CD14-positive monocyte (primary cell): ENCODE data around the gene KRTAP10-1. TPM values are rescaled to one million over a fixed set of nuclear protein-coding genes. Genes with fewer than 3 reads are reported as not detected.

Experiments used
- DNase-seq, 3 donors: peaks; one replicate each; pipeline ENCODE4 v3.0.0-alpha.2; 2011 to 2022
- H2AFZ ChIP-seq: 2 replicates; pipeline ENCODE4 v1.6.0; 2012; ENCODE audit warnings: mild to moderate bottlenecking, low read depth, low read length, inconsistent platforms; ENCODE audit not compliant: insufficient read depth, poor library complexity, severe bottlenecking
- H3K27ac ChIP-seq, 2 donors: 1 replicate in 1 of 2; 2 replicates in 1 of 2; pipeline ENCODE4 v1.5.1; 2012 to 2013; ENCODE audit warnings: low read length in 2 of 2, control low read depth in 1 of 2, inconsistent platforms in 1 of 2, low read depth in 1 of 2, mild to moderate bottlenecking in 1 of 2
- H3K27me3 ChIP-seq, 2 donors: one replicate each; pipeline versions ENCODE4 v1.6.0 to v1.6.1; 2011 to 2013; ENCODE audit warnings: low read length in 2 of 2; ENCODE audit not compliant: control insufficient read depth in 2 of 2, insufficient read depth in 2 of 2
- H3K36me3 ChIP-seq, 2 donors: replicated peaks in 1 of 2; 1 replicate in 1 of 2; 2 replicates in 1 of 2; pipeline versions ENCODE4 v1.5.1 to v1.6.1; 2012 to 2013; ENCODE audit warnings: low read length in 2 of 2, control low read depth in 1 of 2, inconsistent platforms in 1 of 2, mild to moderate bottlenecking in 1 of 2; ENCODE audit not compliant: insufficient read depth in 2 of 2, control insufficient read depth in 1 of 2
- H3K4me1 ChIP-seq, 2 donors: 1 replicate in 1 of 2; 2 replicates in 1 of 2; pipeline versions ENCODE4 v1.5.1 to v1.6.1; 2012 to 2013; ENCODE audit warnings: low read length in 2 of 2, control low read depth in 1 of 2, inconsistent platforms in 1 of 2, mild to moderate bottlenecking in 1 of 2, moderate library complexity in 1 of 2; ENCODE audit not compliant: insufficient read depth in 2 of 2, control insufficient read depth in 1 of 2
- H3K4me2 ChIP-seq: replicated peaks from 2 replicates; pipeline ENCODE3; 2012; ENCODE audit warnings: low read length, moderate library complexity, mild to moderate bottlenecking; ENCODE audit not compliant: poor library complexity, severe bottlenecking; ENCODE audit errors: extremely low read depth
- H3K4me3 ChIP-seq, 3 experiments: fragments of 200-600 bp in 1 of 3; sonication (generic) in 1 of 3; replicated peaks in 1 of 3; 1 replicate in 2 of 3; 2 replicates in 1 of 3; pipeline ENCODE4 v1.5.1; 2011 to 2013; ENCODE audit warnings: low read length in 3 of 3, mild to moderate bottlenecking in 3 of 3, control low read depth in 2 of 3, low read depth in 2 of 3, inconsistent platforms in 1 of 3, moderate library complexity in 1 of 3
- H3K79me2 ChIP-seq: 2 replicates; pipeline ENCODE4 v1.6.0; 2012; ENCODE audit warnings: mild to moderate bottlenecking, control low read depth, inconsistent platforms, low read length, moderate library complexity; ENCODE audit not compliant: insufficient read depth
- H3K9ac ChIP-seq: 2 replicates; pipeline ENCODE4 v1.6.0; 2017; ENCODE audit warnings: low read length, mild to moderate bottlenecking; ENCODE audit not compliant: insufficient read depth, poor library complexity, severe bottlenecking
- H3K9me3 ChIP-seq, 2 donors: replicated peaks in 1 of 2; 1 replicate in 1 of 2; 2 replicates in 1 of 2; pipeline versions ENCODE4 v1.5.1 to v1.6.1; 2012 to 2013; ENCODE audit warnings: low read length in 2 of 2, control low read depth in 1 of 2; ENCODE audit not compliant: control insufficient read depth in 1 of 2, insufficient read depth in 1 of 2
- H4K20me1 ChIP-seq: 2 replicates; pipeline ENCODE4 v1.6.0; 2012; ENCODE audit warnings: mild to moderate bottlenecking, low read length, control low read depth, moderate library complexity; ENCODE audit not compliant: insufficient read depth
- H3K27ac Mint-ChIP-seq, 7 donors: one replicate each; pipeline ENCODE4 v1.8.0; 2020; ENCODE audit warnings: mild to moderate bottlenecking in 7 of 7, mixed read lengths in 7 of 7, moderate library complexity in 6 of 7, inconsistent platforms in 2 of 7
- H3K27me3 Mint-ChIP-seq, 3 donors: one replicate each; pipeline ENCODE4 v1.8.0; 2021 to 2022; ENCODE audit warnings: low read depth in 3 of 3, mild to moderate bottlenecking in 3 of 3, mixed read lengths in 3 of 3, moderate library complexity in 3 of 3, inconsistent platforms in 1 of 3
- H3K36me3 Mint-ChIP-seq, 2 donors: one replicate each; pipeline ENCODE4 v1.8.0; 2020; ENCODE audit warnings: mixed read lengths in 2 of 2, inconsistent platforms in 1 of 2, mild to moderate bottlenecking in 1 of 2
- H3K4me1 Mint-ChIP-seq: one replicate; pipeline ENCODE4 v1.8.0; 2020; ENCODE audit warnings: mild to moderate bottlenecking, mixed read lengths
- H3K4me3 Mint-ChIP-seq, 2 donors: one replicate each; pipeline ENCODE4 v1.8.0; 2020; ENCODE audit warnings: mild to moderate bottlenecking in 2 of 2, mixed read lengths in 2 of 2, moderate library complexity in 1 of 2
- H3K9me3 Mint-ChIP-seq, 7 donors: one replicate each; pipeline ENCODE4 v1.8.0; 2020 to 2022; ENCODE audit warnings: mixed read lengths in 7 of 7, mild to moderate bottlenecking in 6 of 7, moderate library complexity in 6 of 7, inconsistent platforms in 2 of 7
- CTCF ChIP-seq: fragments of 200-600 bp; IDR thresholded peaks from one replicate; pipeline ENCODE4 v1.8.0; 2022; ENCODE audit warnings: antibody characterized with exemption, mild to moderate bottlenecking
- WGBS: methylation state at CpG from one replicate; pipeline ENCODE4 v1.1.5; 2013; ENCODE audit warnings: missing lambda C conversion rate; ENCODE audit not compliant: insufficient coverage; 5-methylcytosine and 5-hydroxymethylcytosine counted together
- intact Hi-C, 2 donors: fragments of 100-400 bp; cut with micrococcal nuclease; formaldehyde crosslinking; loops; one replicate each; pipeline versions ENCODE4 v1.15.0 to v1.15.1; 2023
- polyA plus RNA-seq, 3 donors: library from polyadenylated mRNA; depleted of rRNA in 1 of 3; unstranded in 2 of 3; stranded (reverse) in 1 of 3; fragments of 300-500 nt in 2 of 3; fragments of >200 nt in 1 of 3; fragmentation: Illumina TruSeq in 2 of 3; gene quantifications; 1 replicate in 2 of 3; 2 replicates in 1 of 3; pipeline ENCODE4 v1.2.3, GENCODE V29; 2012 to 2021

KRTAP10-1 gene
- polyA plus RNA-seq, 3 donors: not detected

- no peaks in the 10 kb centered on the region for H3K36me3 Mint-ChIP-seq
- H3K4me2 ChIP-seq: no peak overlapping the region
- no peaks in the 10 kb centered on the region for H3K4me1 ChIP-seq
- H3K4me3 ChIP-seq: no peak overlapping the region
- peaks cover 2% of the 10 kb centered on the region for H3K4me1 Mint-ChIP-seq
- peaks cover 4 to 14% of the 10 kb centered on the region in 2 donors for H3K9me3 ChIP-seq
- peaks cover 0 to 4% (median 0%) of the 10 kb centered on the region in 7 donors for H3K9me3 Mint-ChIP-seq
- no peak for TF ChIP-seq CTCF
- no peak overlapping the region for H3K27ac ChIP-seq
- no peaks in the 10 kb centered on the region for H4K20me1 ChIP-seq
- no peak for DNase-seq
- no peak overlapping the region for H2AFZ ChIP-seq
- no peak overlapping the region for H3K9ac ChIP-seq
- peaks cover 2 to 9% (median 9%) of the 10 kb centered on the region in 3 donors for H3K27me3 Mint-ChIP-seq
- WGBS: 93% methylated on average over 28 of the region's 33 CpGs
- no peak overlapping the region for H3K27ac Mint-ChIP-seq
- H3K4me3 Mint-ChIP-seq: no peak overlapping the region
- H3K27me3 ChIP-seq: peaks cover 0 to 2% of the 10 kb centered on the region in 2 donors
- H3K79me2 ChIP-seq: no peaks in the 10 kb centered on the region
- intact Hi-C loops: no loop called here
- H3K36me3 ChIP-seq: no peaks in the 10 kb centered on the region
These were observed 1.8 kb downstream of the KRTAP10-1 start for GRCh38 chr21:44537930-44538911.

DNA sequence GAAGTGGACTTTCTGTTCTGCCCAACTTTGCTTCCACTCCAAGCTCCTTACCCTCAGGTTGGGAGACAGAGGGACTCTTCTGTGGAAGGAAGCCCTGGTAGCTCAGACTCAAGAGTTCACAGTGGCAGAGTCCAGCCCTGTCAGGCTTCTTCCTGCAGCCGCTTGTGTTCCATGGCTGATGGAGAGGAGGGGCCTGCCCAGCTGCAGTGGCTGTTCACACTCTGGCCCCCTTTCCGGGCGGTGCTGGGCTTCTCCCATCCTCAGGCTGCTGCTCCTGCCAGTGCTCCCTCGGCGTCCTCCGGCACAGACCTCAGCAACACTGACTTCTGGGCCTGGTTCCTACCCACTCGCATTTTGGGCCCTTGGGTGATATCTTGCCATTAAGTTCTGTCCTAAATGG is 4.0 kb downstream of the KRTAP10-1 start:
- Histone ChIP-seq H3K27ac (no peak overlapping the region), H3K4me1 (no peaks in the 10 kb centered on the region), H3K4me2 (no peak overlapping the region), H3K27me3 (no peaks in the 10 kb centered on the region), H4K20me1 (no peaks in the 10 kb centered on the region), H3K9ac (no peak overlapping the region), H3K4me3 (no peak overlapping the region), H3K36me3 (no peaks in the 10 kb centered on the region), H3K79me2 (no peaks in the 10 kb centered on the region), H2AFZ (no peak overlapping the region), H3K9me3 (no peaks in the 10 kb centered on the region)
- intact Hi-C loops: no loop called here
- Mint-ChIP-seq H3K36me3 (no peaks in the 10 kb centered on the region), H3K4me1 (peaks cover 1% of the 10 kb centered on the region), H3K9me3 (peaks cover 0 to 4% (median 0%) of the 10 kb centered on the region in 7 donors), H3K27me3 (peaks cover 0 to 17% (median 11%) of the 10 kb centered on the region in 3 donors), H3K27ac (no peak overlapping the region), H3K4me3 (no peak overlapping the region)
- TF ChIP-seq CTCF: no peak
- no peak for DNase-seq
- 91% methylated on average over 6 of the region's 7 CpGs for WGBS
